Measurements from ENCODE around the gene CTSH. TPM values are rescaled to one million over a fixed set of nuclear protein-coding genes. Genes with fewer than 3 reads are reported as not detected.
"Not testable (repeated sequence)": the region's sequence is repeated elsewhere in the genome, so short reads cannot be mapped to it uniquely, and the experiment has no call there.

Gene CTSH
- total RNA-seq, 1 donor from 2014 or later = 47.1 TPM

GRCh38 chr15:78904599-78905358 lies 40.1 kb downstream of the CTSH start:
- peaks cover 16% of the 10 kb centered on the region for H3K4me1 Mint-ChIP-seq (ENCODE audit: low read depth)
- DNase-seq (ENCODE audit: low spot score) = no peak
- H3K27ac Mint-ChIP-seq = no peak overlapping the region
- no peak overlapping the region for H3K4me3 Mint-ChIP-seq (ENCODE audit: low read depth)
- peaks cover 86% of the 10 kb centered on the region for H3K36me3 Mint-ChIP-seq (ENCODE audit: low read depth)
- H3K27me3 Mint-ChIP-seq (ENCODE audit: low read depth) = no peaks in the 10 kb centered on the region
- intact Hi-C loops (cut with micrococcal nuclease) = loop anchor here (5.0 kb wide), 1 partner anchor 278 kb away; no protein-coding TSS in a partner anchor
- H3K9me3 Mint-ChIP-seq = no peaks in the 10 kb centered on the region

- H3K9me3 Mint-ChIP-seq; H3K4me3 Mint-ChIP-seq (ENCODE audit: low read depth); H3K27me3 Mint-ChIP-seq (ENCODE audit: low read depth); DNase-seq (ENCODE audit: low spot score); intact Hi-C loops (cut with micrococcal nuclease): not testable (repeated sequence)
- Mint-ChIP-seq H3K36me3 (ENCODE audit: low read depth) (peaks cover 88% of the 10 kb centered on the region), H3K27ac (peak overlapping the region; percentile 20), H3K4me1 (ENCODE audit: low read depth) (peaks cover 14% of the 10 kb centered on the region)
Measured at GRCh38 chr15:78902281-78903032, 42.4 kb downstream of the CTSH start.

DNA sequence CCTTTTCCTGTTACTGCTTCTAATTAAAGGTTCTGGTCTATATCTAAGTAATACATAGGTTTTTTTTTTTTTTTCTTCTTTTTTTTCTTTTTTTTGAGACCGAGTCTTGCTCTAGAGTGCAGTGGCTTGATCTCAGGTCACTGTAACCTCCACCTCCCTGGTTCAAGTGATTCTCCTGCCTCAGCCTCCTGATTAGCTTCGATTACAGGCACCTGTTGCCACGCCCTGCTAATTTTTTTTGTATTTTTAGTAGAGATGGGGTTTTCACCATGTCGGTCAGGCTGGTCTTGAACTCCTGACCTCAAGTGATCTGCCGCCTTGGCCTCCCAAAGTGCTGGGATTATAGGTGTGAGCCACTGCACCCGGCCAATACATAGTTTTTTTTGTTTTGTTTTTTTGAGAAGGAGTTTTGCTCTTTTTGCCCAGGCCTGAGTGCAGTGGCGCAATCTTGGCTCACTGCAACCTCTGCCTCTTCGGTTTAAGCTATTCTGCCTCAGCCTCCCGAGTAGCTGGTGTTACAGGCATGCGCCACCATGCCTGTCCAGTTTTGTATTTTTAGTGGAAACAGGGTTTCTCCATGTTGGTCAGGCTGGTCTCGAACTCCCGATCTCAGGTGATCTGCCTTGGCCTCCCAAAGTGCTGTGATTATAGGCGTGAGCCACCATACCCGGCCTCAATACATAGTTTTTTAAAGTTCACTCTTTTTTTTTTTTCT lies 43.9 kb downstream of the CTSH start:
- Mint-ChIP-seq H3K36me3 (ENCODE audit: low read depth) (peaks cover 84% of the 10 kb centered on the region), H3K4me1 (ENCODE audit: low read depth) (peaks cover 14% of the 10 kb centered on the region)
- DNase-seq (ENCODE audit: low spot score); H3K27me3 Mint-ChIP-seq (ENCODE audit: low read depth); H3K9me3 Mint-ChIP-seq; H3K4me3 Mint-ChIP-seq (ENCODE audit: low read depth); H3K27ac Mint-ChIP-seq; intact Hi-C loops (cut with micrococcal nuclease): not testable (repeated sequence)

GRCh38 chr15:78898540-78898939 lies 46.3 kb downstream of the CTSH start:
- intact Hi-C loops (cut with micrococcal nuclease) = no loop called here
- Mint-ChIP-seq H3K27me3 (ENCODE audit: low read depth) (no peaks in the 10 kb centered on the region), H3K4me1 (ENCODE audit: low read depth) (peaks cover 17% of the 10 kb centered on the region), H3K9me3 (no peaks in the 10 kb centered on the region), H3K36me3 (ENCODE audit: low read depth) (peaks cover 88% of the 10 kb centered on the region), H3K4me3 (ENCODE audit: low read depth) (no peak overlapping the region), H3K27ac (no peak overlapping the region)
- DNase-seq (ENCODE audit: low spot score) = no peak

DNA sequence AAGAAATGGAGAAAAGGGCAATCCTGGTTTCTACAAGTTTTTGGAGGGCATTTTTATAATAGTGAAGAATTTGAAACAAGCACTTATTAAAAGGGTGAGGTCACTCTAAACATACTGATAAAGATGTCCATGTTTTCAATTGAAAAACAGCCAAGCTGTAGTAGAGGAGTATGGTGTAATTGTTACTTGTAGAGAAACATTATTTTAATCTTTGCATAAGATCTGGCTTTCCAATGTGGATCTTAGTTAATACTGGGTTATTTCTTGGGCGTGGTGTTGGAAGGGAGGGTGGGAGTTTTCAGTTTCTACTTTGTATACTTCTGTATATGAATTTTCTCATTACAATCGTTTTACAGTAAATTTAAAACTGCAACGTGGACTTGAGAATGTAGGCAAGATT lies 49.4 kb downstream of the CTSH start:
- Mint-ChIP-seq H3K4me1 (ENCODE audit: low read depth) (peaks cover 20% of the 10 kb centered on the region), H3K27ac (no peak overlapping the region), H3K9me3 (no peaks in the 10 kb centered on the region), H3K4me3 (ENCODE audit: low read depth) (no peak overlapping the region), H3K27me3 (ENCODE audit: low read depth) (no peaks in the 10 kb centered on the region), H3K36me3 (ENCODE audit: low read depth) (peaks cover 89% of the 10 kb centered on the region)
- intact Hi-C loops (cut with micrococcal nuclease) = no loop called here
- no peak for DNase-seq (ENCODE audit: low spot score)

DNA sequence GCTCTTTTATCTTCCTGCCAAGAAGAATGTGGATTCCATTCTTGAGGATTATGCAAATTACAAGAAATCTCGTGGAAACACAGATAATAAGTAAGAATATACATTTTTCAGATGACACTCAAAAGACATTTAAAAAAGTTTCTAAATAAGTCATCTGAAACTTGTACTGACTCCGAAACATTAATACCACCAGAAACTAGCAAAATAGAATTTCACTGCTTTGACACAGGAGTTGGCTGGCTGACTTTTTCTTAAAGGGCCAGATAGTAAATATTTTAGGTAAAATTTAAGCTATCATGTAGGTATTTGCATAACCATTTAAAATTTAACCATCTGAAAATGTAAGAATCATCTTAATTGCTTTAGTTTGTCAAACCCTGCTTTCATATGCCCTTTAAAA lies 51.3 kb downstream of the CTSH start:
- H3K4me1 Mint-ChIP-seq (ENCODE audit: low read depth) = peaks cover 16% of the 10 kb centered on the region
- intact Hi-C loops (cut with micrococcal nuclease) = no loop called here
- no peaks in the 10 kb centered on the region for H3K9me3 Mint-ChIP-seq
- no peaks in the 10 kb centered on the region for H3K27me3 Mint-ChIP-seq (ENCODE audit: low read depth)
- peaks cover 87% of the 10 kb centered on the region for H3K36me3 Mint-ChIP-seq (ENCODE audit: low read depth)
- H3K4me3 Mint-ChIP-seq (ENCODE audit: low read depth) = no peak overlapping the region
- peak overlapping the region; percentile 58 for H3K27ac Mint-ChIP-seq
- no peak for DNase-seq (ENCODE audit: low spot score)

GRCh38 chr15:78889000-78889399 lies 55.8 kb downstream of the CTSH start:
- no peaks in the 10 kb centered on the region for H3K27me3 Mint-ChIP-seq (ENCODE audit: low read depth)
- intact Hi-C loops (cut with micrococcal nuclease) = no loop called here
- H3K4me3 Mint-ChIP-seq (ENCODE audit: low read depth) = no peak overlapping the region
- H3K4me1 Mint-ChIP-seq (ENCODE audit: low read depth) = peaks cover 20% of the 10 kb centered on the region
- H3K27ac Mint-ChIP-seq = no peak overlapping the region
- H3K36me3 Mint-ChIP-seq (ENCODE audit: low read depth) = peaks cover 79% of the 10 kb centered on the region
- no peaks in the 10 kb centered on the region for H3K9me3 Mint-ChIP-seq
- DNase-seq (ENCODE audit: low spot score) = no peak

- peaks cover 49% of the 10 kb centered on the region for H3K4me1 Mint-ChIP-seq (ENCODE audit: low read depth)
Measured at GRCh38 chr15:78881681-78882080, 63.2 kb downstream of the CTSH start.

DNA sequence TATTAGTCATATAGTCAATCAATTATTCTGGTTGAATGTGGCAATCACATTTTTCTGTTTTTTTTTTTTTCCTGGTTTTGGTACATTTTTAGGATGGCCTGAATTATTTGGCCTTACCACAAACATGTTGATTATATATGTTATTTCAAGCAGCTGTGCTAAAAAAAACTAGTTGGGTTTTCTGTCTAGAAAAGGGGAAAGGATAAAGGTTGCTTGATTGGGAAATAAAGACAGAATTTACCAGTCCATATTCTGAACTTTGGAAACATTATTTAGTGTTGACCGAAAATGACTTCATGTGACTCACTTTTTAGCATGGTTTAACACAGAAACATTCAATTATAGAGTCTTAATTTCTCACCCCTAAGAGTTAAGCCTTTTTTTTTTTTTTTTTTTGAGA lies 64.0 kb downstream of the CTSH start:
- Mint-ChIP-seq H3K36me3 (ENCODE audit: low read depth) (peaks cover 62% of the 10 kb centered on the region), H3K4me3 (ENCODE audit: low read depth) (no peak overlapping the region), H3K27ac (no peak overlapping the region), H3K4me1 (ENCODE audit: low read depth) (peaks cover 53% of the 10 kb centered on the region), H3K9me3 (no peaks in the 10 kb centered on the region), H3K27me3 (ENCODE audit: low read depth) (no peaks in the 10 kb centered on the region)
- DNase-seq (ENCODE audit: low spot score) = no peak
- intact Hi-C loops (cut with micrococcal nuclease) = no loop called here

More at GRCh38 chr15:78881681-78882080, 63.2 kb downstream of the CTSH start:
- DNase-seq (ENCODE audit: low spot score) = no peak
- H3K27ac Mint-ChIP-seq = no peak overlapping the region
- peaks cover 69% of the 10 kb centered on the region for H3K36me3 Mint-ChIP-seq (ENCODE audit: low read depth)
- H3K4me3 Mint-ChIP-seq (ENCODE audit: low read depth) = no peak overlapping the region
- intact Hi-C loops (cut with micrococcal nuclease) = no loop called here
- H3K27me3 Mint-ChIP-seq (ENCODE audit: low read depth) = no peaks in the 10 kb centered on the region
- H3K9me3 Mint-ChIP-seq = no peaks in the 10 kb centered on the region

DNA sequence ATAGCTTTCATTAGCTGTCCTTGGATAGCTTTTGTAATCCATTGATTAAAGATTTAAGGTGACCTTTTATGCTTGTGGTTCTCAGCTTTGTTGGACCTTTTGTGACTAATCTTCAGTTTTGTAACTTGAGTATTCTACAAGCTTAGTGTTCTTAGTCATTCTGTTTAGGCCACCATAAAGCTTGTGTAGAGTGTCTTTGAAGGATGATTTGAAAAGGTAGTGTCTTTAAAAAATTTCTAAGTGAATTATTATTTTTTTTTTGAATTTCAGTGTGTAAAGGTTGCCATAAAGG lies 64.7 kb downstream of the CTSH start:
- Mint-ChIP-seq H3K4me3 (ENCODE audit: low read depth) (no peak overlapping the region), H3K27me3 (ENCODE audit: low read depth) (no peaks in the 10 kb centered on the region), H3K27ac (peak overlapping the region; percentile 42), H3K36me3 (ENCODE audit: low read depth) (peaks cover 63% of the 10 kb centered on the region), H3K9me3 (no peaks in the 10 kb centered on the region), H3K4me1 (ENCODE audit: low read depth) (peaks cover 56% of the 10 kb centered on the region)
- no peak for DNase-seq (ENCODE audit: low spot score)
- intact Hi-C loops (cut with micrococcal nuclease) = no loop called here

DNA sequence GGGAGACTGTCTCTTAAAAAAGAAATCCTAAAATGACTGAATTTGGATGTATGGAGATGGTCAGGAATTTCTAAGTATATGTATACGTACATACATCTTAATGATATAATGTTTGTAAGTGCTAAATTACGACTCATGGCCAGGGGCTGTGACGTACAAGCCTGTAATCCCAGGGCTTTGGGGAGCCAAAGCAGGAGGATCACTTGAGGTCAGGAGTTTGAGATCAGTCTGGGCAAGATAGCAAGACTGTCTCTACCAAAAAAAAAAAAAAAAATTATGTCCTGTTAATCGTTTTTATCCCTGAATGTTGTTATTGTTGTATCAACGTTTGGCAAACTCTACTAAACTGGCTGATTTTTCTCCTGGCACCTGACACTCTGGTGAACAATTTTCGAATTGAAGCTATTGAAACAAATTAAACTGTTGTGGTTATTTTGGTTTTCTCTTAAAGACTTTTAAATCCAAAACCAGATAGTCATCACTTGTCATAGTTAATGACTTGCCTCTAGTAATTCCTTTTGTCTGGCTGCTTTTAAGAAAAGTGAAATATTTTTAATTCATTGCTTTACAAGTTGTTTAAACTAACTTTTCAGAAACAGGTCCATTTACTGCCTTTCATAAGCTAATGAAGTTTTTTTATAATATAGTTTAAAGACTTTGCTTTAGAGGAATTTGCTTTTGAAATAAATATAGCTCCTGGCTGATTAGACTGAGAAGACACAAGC lies 65.2 kb downstream of the CTSH start:
- Mint-ChIP-seq H3K4me3 (ENCODE audit: low read depth) (no peak overlapping the region), H3K36me3 (ENCODE audit: low read depth) (peaks cover 63% of the 10 kb centered on the region), H3K27ac (peak overlapping the region; percentile 42), H3K9me3 (no peaks in the 10 kb centered on the region), H3K4me1 (ENCODE audit: low read depth) (peaks cover 58% of the 10 kb centered on the region), H3K27me3 (ENCODE audit: low read depth) (no peaks in the 10 kb centered on the region)
- intact Hi-C loops (cut with micrococcal nuclease) = no loop called here
- DNase-seq (ENCODE audit: low spot score) = no peak

GRCh38 chr15:78878356-78878755 lies 66.5 kb downstream of the CTSH start:
- peaks cover 68% of the 10 kb centered on the region for H3K36me3 Mint-ChIP-seq (ENCODE audit: low read depth)
- intact Hi-C loops (cut with micrococcal nuclease) = no loop called here
- no peaks in the 10 kb centered on the region for H3K9me3 Mint-ChIP-seq

More at GRCh38 chr15:78878356-78878755, 66.5 kb downstream of the CTSH start:
- Mint-ChIP-seq H3K27ac (peak overlapping the region; percentile 4), H3K4me1 (ENCODE audit: low read depth) (peaks cover 56% of the 10 kb centered on the region), H3K27me3 (ENCODE audit: low read depth) (no peaks in the 10 kb centered on the region), H3K4me3 (ENCODE audit: low read depth) (peak overlapping the region; percentile 46)
- DNase-seq (ENCODE audit: low spot score) = no peak

All from activated T-helper 2 cell treated with anti-CD3 and anti-CD28 coated beads, Interferon-gamma antibody, Interleukin-2, Interleukin-4, amounts not matched to agents 10 μg/mL and 5 μg/mL and 100 μg/mL, durations not matched to agents 14 hours and 24 hours and 36 hours (primary cell).